Left lobe of liver (tissue), 2 donors: ENCODE results near the gene CHRM4. TPM values are rescaled to one million over a fixed set of nuclear protein-coding genes. Genes with fewer than 3 reads are reported as not detected.

Experiments
- ATAC-seq: fragments of 200-7000 bp; cut with Tn5 transposase; one replicate; pipeline ENCODE4 v1.9.1; 2020; ENCODE audit warnings: mild to moderate bottlenecking, moderate library complexity
- DNase-seq: peaks from one replicate; pipeline ENCODE4 v3.0.0-alpha.2; 2020; ENCODE audit warnings: low spot score
- total RNA-seq: library from RNA; stranded (reverse); gene quantifications from one replicate; pipeline ENCODE4 v1.2.1, GENCODE V29; 2021
- donor health status: DM: no; HTN: no; CAD: no; lungs with moderate emphysema.
- donor health status: DM: no; HTN: yes; CAD: no.

Gene CHRM4
- total RNA-seq, 1 donor from 2014 or later: not detected

DNA sequence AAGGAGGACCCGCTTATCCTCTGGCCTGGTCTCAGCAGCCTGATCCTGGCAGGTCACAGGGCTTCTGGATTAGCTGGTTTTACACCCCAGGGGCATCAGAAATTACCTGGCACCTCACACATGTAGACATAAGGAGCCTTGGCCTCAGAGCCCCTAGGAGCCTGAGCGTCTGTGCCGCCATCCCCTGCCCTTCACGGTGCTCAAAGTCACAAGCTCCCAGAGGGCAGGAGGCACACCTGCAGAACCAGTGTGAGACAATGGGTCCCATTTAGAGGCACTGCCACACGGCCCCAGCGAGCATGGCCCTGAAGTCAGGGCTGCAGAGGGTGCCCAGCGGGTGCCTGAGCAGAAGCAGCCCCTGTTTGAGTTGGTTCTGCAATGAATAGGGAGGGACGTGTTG, 40.4 kb downstream of the CHRM4 start:
- ATAC-seq (no peak), DNase-seq (no peak)

DNA sequence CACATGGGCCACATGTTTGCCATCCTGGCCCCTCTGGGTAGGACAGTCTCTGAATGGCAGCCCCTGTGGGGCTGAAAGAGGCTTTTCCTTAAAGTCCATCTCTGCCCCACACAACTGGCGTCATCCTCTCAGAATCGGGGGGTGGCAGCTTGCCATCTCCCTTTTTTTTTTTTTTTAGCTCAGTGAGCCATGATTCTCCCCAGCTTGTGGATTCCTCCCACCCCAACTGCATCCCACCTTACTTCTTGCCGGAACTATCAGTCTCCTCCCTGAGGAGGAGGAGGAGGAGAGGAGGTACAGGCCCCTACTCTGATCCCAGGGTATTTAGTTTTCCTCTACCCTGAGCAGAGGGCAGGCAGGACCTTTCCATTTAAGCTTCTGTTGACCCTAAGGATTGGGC, 40.9 kb downstream of the CHRM4 start:
- no peak for ATAC-seq
- no peak for DNase-seq

DNA sequence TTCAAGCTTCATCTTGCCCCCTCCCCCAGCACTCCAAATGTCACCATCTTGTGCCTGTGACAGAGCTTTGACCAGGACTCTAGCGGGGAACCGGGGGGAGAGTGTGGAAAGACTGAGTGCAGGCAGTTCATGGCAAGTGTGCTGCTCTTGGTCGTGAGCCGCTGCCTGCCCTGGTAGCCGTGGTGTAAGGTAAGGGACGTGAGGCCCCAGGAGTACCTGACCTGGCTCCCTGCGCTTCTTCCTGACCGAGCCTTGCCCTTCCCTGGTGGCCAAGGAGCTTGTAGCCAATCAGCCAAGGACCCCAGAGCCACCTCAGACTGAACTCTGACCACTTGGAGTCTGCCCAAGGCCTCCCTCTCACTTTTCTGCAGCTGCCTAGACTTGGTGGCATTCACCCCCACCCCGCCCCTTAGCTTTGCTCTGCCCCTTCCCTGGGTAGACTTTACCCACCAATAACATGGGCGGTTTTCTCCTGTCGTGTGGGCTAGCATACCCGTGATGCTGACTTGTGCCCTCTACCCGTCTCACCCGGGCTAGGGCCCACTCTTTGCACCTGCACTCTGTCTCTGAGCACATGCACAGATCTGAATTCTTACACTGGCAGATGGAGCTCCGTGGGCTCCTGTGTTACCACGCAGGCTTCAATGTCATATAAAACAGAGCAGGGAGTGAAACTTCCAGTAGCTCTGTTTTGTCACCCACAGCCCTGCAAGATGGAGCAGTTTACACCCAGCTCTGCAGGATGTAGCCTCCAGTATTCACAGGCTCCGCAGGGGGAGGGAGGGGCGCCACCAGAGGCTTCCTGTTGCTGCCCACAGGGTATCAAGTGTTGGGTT, 42.8 kb downstream of the CHRM4 start:
- DNase-seq (no peak), ATAC-seq (no peak)

DNA sequence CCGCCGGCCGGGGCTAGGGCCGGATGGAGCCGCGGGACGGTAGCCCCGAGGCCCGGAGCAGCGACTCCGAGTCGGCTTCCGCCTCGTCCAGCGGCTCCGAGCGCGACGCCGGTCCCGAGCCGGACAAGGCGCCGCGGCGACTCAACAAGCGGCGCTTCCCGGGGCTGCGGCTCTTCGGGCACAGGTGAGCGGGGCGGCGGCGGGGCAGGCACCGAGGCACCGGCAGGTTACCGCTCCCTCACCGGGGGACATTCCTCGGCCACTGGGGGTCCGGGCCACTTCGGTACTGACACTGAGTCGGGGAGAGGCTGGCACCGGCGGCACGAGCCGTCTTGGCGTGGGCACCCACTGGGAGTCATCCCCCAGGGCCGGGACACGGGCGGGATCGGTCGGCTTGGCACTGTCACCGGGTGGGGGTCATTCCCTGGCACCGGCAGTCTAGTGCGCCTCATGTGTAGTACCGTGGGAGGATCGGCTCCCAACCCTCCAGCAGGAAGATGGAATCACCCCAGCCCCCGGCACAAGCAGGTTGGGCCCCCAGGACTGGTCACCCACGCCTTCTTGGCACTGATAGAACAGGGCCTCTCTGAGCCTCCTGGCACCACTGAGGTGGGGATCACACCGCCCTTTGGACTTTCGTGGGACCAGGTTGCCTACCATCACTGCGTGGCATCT, 43.8 kb downstream of the CHRM4 start:
- no peak for ATAC-seq
- no peak for DNase-seq

DNA sequence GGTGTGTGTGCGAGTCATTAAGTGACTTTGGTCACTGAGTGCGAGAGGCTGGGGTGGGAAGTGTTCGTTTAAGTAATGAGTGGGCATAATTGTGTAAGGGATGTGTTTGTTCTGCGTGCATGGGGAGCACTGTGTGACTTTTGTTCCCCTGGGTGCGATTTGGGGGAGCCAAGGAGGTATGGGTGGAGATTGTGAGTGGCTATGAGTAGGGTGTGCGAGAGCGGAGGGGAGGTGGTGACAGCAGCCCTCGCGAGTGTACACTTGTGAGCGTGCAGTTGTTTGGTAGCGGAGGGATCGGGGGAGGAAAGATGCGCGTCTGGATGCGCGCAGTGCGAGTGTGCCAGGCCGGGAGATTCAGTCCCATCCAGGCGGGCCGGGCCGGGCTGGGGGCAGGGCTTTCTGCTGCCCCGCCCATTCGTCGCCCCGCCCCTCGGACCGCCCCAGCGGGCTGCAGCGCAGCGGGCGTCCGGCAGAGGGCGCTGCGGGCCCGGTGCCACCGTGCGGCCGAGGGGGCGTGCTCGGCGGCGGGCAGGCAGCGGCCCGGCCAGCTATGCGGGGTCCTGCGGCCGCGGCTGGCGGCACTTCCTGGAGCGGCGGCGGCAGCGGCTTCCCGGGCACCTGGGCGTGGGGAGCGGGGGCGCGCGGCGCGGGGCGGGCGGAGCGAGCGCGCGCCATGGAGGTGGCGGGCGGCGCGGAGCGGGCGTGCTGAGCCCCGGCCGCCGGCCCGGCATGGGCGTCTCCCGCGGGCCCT, 44.5 kb downstream of the CHRM4 start, which contains the start of gene DGKZ:
DGKZ (plus strand) TSS at position 578 of the 751 bp plus-strand sequence. CDS start 197 bp downstream, outside the sequence.
- peak; percentile 93 for ATAC-seq
- peak; percentile 90 for DNase-seq

DNA sequence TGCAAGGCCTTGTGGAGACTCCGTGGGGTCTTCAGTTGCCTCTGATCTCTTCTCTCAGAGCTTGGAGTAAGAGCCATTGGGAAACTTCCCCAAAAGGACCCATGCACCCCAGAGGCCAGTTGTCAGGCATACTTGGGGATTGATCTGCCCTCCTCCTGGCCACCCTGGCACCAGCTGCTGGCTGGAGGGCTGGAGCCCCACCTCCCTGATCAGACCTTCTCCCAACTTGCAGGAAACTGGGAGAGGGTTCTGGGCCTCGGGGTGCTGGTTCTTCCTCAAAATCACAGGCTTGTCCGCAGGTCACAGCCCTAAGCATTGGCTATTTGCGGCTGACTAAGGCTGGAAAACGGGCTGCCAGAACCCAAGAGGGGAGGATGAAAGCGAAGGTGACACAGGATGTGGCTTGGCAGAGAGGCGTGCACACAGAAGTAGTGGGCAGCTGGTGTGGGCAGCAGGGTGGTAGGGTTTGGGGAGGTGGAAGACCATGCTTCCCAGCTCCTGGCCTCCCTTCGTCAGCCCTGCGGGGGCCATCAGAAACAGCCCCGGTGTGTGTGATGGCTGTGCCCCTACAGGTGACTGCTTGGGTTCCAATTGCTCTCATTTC, 45.6 kb downstream of the CHRM4 start:
- ATAC-seq: no peak
- no peak for DNase-seq

DNA sequence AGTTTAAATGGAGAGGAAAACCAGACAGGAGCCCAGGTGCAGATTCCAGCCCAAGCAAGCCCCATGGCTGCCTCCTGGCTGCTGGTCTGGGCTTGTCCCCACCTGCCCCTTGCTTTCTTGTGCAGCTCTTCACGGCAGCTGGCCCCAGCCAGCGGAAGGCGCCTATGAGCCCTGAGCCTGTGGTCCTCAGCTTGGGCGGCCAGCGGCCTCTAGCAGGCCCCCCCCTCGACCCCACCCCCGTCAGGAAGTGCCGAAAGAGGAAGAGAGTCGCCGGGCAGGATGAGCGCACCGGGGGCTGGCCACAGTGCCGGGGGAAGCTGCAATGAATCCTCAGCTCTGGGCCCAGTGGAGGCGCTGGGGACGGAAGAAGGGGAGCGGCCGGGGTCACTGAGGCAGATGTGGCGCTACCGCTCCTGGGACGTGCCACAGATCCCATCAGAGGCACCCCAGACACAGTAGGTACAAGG, 46.4 kb downstream of the CHRM4 start:
- DNase-seq (no peak), ATAC-seq (peak; percentile 7)

DNA sequence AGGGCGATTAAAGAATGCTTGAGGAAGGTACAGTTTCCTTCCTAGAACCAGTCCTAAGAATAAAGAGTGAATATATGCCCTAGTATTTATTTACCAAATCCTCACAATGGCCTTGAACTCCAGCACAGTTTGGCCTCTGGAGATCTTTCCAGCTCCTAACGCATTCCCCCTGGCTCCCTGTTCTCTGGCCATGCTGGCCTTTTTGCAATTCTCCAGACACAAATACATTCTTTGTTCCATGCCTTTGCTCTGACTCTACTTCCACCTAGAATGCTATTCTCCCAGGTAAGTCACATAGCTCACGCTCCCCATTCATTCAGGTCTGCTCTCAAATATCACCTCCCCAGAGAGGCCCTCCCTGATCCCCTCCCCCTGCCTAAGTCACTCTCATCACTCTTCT, 48.1 kb downstream of the CHRM4 start:
- ATAC-seq: no peak
- no peak for DNase-seq

DNA sequence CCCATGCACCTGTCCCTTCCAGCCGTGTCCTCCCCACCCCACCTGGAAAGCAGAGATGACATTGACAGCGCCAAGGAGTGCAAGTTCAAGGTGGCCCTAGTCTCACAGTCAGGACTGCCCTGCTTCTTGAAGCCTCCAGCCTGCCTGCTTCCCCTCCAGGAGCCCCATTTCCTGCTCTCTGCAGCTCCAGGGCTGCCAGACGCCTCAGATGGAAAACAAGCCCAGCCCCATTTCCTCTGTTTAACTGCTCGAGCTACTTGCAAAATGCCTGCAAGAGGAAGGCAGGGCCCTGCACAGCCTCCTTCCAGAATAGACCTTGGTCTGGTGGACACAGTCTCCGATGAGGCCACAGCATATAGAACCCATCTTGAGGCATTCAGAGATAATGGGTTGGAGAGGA, 49.3 kb downstream of the CHRM4 start:
- DNase-seq: no peak
- peak; percentile 3 for ATAC-seq

DNA sequence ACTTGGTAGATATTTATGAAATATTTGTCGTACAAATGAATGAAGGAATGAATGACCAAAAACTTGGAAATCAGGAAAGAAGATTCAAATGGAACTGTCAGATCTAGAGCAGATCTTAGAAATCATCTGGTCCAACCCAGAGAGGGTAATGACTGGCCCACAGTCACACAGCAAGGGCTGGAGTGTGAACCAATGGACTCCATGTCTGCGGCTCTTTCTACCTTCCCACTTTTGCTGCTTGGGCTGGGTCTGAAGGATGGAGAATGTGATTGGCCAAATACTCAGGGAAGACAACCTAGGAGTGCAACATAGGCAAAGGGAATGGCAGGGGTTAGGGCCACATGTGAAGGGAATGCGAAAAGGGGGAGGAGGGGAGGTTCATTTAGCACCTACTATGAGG, 50.1 kb downstream of the CHRM4 start:
- DNase-seq (no peak), ATAC-seq (no peak)

DNA sequence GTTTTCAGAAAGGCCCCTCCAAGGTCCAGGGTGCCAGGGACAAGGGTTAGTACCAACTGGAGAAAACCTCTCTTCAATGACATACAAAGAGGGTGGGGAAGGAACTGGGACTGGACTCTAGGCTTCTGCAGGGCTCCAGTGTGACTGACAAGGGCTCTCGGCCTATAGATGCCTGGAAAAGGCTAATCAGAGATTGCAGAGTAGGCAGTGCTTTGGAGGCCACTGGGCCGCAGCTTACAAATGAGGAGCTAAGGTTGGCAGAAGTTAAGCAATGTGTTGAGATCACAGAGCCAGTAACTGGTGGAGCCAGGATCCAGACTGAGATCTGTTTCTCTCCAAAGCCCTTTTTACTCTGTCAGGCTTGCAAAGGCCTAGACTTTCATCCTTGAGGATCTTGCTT, 51.8 kb downstream of the CHRM4 start:
- ATAC-seq: no peak
- DNase-seq: no peak

DNA sequence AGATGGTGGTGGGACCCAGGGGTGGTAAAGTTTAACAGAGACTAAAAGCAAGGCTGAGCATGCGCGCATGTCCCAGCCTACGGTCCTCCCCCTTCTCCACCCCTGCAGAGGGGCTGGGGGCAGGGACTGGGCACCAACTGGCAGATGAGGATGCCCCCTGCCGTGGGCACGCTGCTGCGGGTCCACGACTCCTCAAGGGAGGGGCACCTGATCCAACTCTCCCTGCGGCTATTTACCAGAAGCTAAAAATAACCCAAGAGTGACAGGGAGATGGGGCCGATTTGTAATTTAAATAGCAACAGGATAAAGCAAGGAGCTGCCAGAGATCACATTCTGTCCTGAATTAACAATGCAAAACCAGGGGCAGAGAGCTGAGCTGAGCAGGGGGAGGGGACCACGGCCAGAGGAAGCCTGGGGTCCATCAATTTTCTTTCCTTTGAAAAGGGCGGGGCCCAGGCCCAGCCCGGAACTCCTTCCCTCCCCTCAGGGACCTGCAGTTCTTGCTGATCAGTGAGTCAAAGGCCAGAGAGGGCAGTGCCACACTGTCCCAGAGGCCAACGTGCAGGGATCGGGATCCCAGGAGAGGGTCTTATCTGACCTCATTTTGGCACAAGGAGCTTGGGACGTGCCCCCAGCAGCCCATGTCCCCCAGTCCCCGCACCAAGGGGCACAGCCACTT, 52.4 kb downstream of the CHRM4 start:
- DNase-seq (no peak), ATAC-seq (peak; percentile 30)

DNA sequence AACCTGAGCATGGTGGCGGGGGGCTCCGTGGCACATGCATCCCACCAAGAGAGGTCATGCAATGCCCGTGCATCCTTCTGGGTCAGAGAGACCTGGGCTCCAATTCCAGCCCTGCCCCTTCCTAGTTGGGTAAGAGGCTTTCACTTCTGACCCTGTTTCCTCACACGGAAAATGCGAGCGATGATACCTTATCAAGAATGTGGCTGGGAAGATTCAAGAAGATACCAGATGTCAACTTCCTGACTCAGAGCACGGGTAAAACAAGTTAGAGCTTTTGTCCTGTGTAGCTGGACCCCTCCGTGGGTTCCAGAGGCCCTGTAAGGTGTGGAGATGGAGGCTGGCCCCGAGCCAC, 53.0 kb downstream of the CHRM4 start:
- DNase-seq (no peak), ATAC-seq (no peak)

DNA sequence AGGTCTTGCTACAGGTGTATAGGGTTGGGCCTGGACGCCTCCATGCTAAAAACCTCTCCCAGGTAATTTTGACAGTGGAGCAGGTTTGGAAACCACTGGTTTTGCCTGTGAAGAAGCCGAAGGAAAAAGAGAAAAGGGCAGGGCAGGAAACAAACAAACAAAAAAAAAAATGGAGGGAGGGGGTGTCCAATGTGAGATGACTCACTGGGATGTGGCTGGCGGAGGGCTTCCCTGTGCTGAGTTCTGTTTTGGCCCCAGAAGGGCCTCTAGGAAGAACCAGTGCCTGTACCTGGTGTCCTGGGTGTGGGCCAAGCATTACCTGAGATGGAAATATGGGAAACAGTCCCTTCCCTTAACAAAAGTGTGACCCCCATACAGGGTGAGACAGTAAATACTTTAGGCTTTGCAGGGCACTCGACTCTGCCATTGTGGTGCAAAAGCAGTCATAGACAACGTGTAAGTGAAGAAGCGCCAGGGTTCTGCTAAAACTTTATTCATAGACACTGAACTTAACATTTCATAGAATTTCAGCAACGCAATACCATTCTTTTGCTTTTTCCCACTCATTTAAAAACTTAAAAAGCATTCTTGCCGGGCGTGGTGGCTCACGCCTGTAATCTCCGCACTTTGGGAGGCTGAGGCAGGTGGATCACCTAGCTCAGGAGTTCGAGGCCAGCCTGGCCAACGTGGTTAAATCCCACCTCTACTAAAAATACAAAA, 53.8 kb downstream of the CHRM4 start:
- no peak for DNase-seq
- ATAC-seq: no peak

DNA sequence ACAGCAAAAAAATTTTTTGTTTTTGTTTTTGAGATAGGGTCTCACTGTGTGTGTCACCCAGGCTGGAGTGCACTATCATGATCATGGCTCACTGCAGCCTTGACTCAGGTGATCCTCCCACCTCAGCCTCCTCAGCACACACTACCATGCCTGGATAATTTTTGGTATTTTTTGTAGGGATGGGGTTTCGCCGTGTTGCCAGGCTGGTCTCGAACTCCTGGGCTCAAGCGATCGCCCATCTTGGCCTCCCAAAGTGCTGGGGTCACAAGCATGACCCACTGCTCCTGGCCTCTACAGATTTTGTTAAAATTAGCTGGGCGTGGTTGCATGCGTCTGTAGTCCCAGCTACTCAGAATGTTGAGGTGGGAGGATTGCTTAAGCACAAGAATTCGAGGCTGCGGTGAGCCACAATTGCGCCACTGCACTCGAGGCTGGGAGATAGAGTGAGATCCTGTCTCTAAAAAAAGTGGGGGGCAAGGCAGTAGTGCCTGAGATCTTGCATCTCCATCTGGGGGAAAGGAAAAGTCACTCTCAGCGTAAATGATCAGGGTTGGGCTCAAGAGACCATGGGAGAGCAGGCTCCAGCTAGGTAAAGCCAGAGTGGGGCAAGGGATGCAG, 54.9 kb downstream of the CHRM4 start:
- ATAC-seq: no peak
- no peak for DNase-seq

DNA sequence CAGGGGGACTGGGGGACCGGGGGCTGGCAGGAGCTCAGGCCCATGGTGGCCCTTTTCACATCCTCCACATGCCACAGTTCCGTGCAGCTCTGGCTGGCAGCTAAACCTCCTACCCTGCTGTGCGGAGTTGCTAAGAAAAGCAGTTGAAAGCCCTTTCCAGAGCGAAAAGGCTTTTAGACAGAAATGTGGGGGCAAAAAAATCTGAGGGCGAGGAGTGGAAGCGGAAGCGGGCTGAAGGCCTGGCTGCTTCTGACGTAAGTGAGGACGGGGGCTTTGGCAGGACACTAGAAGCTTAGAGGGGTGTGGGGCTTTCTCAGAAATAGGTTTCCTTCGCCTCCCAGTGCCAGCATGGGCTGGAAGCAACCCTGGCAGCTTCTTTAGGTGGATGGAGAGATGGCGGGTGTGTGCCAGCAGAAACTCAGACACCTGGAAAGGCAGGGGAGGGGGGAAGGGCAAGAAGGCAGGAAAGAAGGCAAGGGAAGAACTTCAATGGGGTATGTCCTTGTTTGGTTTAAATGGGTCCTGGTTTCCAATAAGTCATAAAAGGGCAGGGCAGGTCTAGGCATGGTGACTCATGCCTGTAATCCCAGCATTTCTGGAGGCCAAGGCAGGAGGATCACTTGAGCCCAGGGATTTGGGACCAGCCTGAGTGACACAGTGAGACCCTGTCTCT, 55.5 kb downstream of the CHRM4 start:
- ATAC-seq (no peak), DNase-seq (no peak)

DNA sequence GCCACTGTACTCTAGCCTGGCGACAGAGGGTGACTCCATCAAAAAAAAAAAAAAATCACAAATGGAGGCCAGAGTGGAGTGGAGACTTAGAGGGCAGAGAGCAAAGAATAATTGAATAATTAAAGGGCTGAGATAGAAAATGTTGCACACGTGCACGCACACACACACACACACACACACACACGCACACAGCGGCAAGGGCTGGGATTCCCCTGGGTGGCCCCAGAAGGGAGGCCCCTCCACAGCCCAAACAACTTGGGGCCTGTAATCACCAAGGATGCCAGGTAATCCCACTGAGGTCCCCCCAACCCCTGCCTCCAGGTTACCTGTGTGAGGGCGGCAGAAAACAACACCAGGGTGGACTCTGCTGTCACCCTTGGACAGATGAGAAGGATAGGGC, 56.3 kb downstream of the CHRM4 start:
- ATAC-seq (no peak), DNase-seq (no peak)

DNA sequence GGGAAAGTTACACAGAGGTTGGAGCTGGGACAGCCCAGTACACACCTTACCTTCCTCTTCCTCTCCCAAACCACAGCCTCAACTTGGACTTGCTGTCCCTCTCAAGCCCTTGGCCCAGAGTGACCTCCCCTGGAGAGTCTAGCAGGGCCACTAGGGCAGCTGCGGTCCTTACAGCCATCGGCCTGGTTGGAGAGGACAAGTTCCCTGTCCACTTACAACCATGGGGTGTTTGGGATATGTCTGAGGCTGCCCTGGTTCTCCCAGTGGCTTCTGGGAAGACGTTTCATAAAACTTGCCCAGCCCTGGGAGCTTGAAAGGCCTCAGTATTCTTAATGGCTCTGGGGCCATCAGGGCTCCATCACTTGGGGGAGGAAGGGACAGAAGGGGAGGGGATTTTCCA, 57.4 kb downstream of the CHRM4 start:
- DNase-seq (no peak), ATAC-seq (no peak)
